Endometrial microvascular endothelial cells (primary cell): ENCODE results near the gene CCDC117. TPM values are rescaled to one million over a fixed set of nuclear protein-coding genes. Genes with fewer than 3 reads are reported as not detected.
"Not testable (repeated sequence)": the region's sequence is repeated elsewhere in the genome, so short reads cannot be mapped to it uniquely, and the experiment has no call there.

ENCODE experiments used
- in situ Hi-C: cut with HindIII; loops from 2 replicates; pipeline ENCODE4 v1.10.0; 2017; ENCODE audit warnings: low sequenced_read_pairs, low pct_unique_long_range_greater_than_20kb; ENCODE audit errors: inconsistent ontology term
- total RNA-seq: library from RNA; depleted of rRNA; stranded (reverse); fragments of >200 nt; gene quantifications from one replicate; pipeline ENCODE4 v1.2.3, GENCODE V29; 2015; ENCODE audit errors: inconsistent ontology term

The CCDC117 gene, protein sequence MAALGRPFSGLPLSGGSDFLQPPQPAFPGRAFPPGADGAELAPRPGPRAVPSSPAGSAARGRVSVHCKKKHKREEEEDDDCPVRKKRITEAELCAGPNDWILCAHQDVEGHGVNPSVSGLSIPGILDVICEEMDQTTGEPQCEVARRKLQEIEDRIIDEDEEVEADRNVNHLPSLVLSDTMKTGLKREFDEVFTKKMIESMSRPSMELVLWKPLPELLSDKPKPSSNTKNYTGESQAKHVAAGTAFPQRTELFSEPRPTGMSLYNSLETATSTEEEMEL
- 19.6 TPM for total RNA-seq

DNA sequence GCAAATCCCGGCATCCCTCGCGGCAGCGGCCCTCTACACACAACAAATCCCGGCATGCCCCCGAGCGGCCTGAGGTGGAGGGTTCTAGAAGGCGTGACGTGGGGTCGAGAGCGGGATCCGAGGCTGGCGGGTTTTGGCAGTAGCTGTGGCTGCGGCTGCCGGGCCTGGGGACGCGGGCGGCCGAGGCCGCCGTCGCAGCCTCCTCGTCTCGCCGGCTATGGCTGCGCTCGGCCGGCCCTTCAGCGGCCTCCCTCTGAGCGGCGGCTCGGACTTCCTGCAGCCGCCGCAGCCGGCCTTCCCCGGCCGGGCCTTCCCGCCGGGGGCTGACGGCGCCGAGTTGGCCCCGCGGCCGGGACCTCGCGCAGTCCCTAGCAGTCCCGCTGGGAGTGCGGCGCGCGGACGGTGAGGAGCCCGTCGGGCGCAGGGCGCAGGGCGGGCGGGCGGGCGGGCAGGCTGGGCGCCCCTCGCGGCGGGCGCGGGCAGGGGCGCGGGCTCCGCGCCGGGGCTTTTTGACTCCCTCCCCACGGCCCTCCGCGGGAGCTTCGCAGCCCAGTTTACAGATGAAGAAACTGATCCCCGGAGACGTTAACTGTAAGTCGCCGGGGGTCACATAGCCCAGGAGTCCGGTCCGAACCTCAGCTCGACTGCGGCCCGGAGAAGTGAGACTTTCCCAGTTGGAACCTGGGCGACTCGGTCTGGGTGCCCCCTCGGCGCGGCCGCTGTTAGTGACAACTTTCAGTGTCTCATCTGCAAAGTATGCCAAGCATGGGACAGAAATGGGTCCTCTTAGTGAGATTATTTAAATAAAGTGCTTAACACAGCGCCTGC is at the start of gene CCDC117:
TSS of gene CCDC117 (plus strand) at position 63 of the 828 bp plus-strand sequence. CDS start at position 218, 155 bp downstream.
- in situ Hi-C loops = no loop called here

DNA sequence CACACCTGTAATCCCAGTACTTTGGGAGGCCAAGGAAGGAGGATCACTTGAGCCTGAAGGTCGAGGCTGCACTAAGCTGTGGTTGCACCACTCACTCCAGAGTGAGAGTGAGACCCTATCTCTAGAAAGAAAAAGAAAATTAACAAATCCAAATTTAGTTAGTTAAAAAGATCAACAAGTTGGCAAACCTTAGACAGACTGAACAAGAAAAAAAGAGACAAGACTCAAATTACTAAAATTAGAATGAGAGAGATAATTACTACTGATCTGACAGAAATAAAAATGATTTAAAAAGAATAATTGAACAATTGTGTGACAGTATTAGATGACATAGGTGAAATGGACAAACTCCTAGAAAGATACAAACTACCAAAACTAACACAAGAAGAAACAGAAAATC is 44.5 kb upstream of the CCDC117 start:
- in situ Hi-C loops = no loop called here

DNA sequence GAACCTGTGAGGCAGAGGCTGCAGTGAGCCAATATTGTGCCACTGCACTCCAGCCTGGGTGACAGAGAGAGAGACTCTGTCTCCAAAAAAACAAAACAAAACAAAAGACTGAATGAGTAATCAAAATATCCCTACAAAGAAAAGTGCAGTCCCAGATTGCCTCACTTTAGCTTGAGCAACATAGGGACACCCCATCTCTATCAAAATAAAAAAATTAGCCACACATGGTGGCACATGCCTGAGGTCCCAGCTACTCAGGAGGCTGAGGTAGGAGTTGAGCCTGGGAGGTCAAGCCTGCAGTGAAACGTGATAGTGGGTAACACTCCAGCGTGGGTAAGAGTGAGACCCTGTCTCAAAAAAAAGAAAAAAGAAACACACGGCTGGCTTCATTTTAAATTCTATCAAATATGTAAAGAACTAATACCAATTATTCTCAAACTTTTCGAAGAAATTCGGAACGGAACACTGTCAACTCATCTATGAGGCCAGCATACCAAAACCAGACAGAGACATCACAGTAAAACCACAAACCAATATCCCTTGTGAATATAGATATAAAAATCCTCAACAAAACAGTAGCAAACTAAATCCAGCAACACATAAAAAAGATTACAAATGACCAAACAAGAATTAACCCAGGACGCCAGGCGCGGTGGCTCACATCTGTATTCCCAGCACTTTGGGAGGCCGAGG is 43.7 kb upstream of the CCDC117 start:
- in situ Hi-C loops = no loop called here

DNA sequence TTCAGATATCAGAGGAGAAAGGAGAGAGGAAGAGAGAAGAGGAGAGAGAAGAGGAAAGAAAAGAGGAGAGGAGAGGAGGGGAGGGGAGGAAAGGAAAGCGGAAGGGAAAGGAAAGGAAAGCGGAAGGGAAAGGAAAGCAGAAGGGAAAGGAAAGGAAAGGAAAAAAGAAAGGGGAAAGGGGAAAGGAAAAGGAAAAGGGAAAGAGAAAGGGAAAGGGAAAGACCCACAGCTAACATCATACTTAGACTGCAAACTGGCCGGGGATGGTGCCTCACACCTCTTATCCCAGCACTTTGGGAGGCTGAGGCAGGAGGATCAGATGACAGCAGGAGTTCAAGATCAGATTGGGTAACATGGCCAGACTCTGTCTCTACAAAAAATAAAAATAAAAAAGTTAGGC is 42.3 kb upstream of the CCDC117 start:
- in situ Hi-C loops = no loop called here

DNA sequence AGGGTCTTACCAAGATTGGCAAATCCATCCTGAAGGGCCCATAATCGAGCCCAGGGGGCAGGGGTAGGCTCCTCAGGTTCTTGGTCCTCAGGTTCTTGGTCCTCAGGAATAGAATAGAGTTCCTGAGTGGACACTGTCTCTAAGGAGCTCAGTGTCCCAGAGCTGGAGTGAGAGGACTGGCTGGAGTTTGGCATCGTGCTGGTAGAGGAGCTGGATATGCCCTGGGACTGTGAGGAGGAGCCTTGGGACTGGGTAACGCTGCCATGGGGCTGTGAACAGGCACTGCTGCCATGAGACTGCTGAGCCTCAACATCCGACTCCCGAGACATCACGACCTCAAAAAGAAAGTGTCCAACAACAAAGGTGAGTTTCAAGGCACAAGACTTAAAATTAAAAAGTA is 38.1 kb upstream of the CCDC117 start:
- in situ Hi-C loops = no loop called here

DNA sequence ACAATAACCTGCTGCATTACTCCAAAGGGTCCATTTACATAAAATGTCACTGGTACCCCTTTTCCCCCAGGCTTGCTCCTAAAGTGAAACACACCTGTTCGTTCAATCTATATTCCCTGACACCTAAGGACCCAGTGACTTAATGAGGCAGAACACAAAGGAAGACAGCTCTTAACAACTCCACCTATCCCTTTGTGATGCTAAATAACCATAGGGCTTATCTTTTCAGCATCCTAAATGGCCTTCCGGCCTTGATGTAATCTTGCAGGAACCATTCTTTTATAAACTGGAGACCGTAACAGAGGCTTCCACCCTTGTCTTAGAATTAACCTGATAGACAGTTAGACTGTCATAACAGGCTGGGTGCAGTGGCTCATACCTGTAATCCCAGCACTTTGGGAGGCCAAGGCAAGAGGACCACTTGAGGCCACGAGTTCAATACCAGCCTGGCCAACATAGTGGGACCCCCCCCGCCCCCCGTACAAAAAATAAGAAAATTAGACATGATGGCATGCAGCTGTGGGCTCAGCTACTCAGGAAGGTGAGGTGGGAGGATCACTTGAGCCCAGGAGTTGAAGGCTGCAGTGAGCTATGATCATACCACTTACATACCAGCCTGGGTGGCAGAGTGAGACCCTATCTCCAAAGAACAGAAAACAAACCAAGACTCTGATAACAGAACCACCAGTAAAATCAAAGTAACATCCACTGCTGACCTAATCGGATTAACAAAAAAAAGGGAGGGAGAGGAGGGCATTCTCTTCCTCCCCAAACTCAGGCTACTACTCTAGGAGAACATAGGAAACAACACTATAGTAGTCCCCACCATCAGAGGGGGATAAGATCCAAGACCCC is 36.0 kb upstream of the CCDC117 start:
- in situ Hi-C loops = no loop called here

DNA sequence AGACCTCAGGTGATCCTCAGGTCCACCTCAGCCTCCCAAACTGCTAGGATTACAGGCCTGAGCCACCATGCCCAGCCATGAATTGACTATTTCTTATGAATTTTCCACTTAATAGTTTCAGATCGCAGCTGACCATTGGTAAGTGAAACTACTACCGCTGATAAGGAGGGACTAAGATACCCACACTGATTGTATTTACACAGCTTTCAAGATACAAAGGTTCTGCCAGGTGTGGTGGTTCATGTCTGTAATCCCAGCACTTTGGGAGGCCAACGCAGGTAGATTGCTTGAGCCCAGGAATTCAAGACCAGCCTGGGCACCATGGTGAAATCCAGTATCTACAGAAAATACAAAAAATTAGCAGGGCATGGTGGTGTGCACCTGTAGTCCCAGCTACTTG is 34.8 kb upstream of the CCDC117 start:
- in situ Hi-C loops = no loop called here

DNA sequence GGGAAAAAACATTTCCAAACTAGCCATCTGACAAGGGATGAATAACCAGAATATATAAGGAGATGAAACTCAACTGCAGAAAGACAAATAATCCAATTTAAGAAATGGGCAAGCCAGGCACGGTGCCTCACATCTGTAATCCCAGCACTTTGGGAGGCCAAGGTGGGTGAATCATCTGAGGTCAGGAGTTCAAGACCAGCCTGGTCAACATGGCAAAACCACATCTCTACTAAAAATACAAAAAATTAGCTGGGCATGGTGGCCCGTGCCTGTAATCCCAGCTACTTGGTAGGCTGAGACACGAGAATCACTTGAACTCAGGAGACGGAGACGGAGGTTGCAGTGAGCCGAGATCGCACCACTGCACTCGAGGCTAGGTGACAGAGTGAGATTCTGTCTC is 33.6 kb upstream of the CCDC117 start:
- in situ Hi-C loops = not testable (repeated sequence)

DNA sequence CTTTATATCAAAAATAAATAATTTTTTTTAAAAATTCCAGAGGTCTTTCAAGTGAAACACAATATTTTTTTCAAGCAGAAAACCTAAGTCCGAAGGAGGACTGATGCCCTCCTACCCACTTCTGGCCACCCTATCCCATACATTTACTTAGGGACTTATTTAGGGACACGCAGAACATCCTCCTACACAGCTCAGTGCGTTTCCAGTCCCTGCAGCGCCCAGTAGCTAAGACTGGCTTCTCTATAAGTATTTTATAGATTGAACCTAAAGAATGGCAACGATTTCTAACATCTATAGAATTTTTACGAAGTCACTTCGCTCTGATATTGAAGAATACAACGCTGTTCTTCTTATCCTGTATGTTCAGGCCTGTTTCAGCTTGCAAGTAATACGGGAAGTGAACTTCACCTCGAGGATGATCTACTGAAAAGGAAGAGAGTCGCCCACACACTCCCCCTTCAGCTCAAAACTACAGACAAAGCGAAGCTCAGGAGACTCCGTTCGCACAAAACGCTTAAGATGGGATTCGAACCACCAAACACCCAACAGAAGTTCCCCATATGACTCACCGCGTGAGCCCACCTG is 31.2 kb upstream of the CCDC117 start:
- in situ Hi-C loops = no loop called here

DNA sequence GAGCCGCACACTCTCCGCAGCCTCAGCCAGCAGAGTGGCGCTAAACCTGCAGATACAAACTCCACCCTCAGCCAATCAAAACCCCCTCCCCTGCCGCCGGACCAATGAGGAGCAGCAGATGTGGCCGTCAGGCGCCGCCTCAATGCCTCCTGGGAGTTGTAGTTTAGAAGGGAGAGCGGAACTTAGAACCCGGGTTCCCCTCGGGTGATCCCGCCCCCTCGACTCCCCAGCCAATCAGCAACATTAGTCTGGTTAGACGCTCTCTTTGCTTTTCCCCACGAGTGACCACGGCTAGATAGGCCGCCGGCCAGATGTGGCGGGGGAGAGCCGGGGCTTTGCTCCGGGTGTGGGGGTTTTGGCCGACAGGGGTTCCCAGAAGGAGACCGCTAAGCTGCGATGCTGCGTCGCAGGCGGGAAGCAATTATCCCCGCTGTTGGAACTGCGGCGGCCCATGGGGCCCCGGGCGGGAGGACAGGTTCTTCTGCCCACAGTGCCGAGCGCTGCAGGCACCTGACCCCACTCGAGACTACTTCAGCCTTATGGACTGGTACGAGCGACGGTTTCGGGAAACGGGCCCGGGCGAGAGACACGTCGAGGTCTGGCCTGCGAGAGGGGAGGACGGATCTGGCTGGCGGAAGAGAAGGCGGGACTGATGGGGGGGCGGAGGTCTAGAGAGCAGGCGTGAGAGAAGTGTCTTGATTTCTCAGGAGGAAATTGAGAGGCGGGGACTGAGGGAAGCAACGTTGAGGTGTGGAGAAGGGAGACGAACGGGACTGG is 30.5 kb upstream of the CCDC117 start, which contains the start of the genes CHEK2 and HSCB:
TSS of gene CHEK2 (minus strand) at position 36 of the 777 bp plus-strand sequence. CDS start 7,099 bp downstream, outside the sequence.
TSS of gene HSCB (plus strand) at position 255 of the 777 bp plus-strand sequence. CDS start at position 312, 57 bp downstream.
- in situ Hi-C loops = no loop called here

DNA sequence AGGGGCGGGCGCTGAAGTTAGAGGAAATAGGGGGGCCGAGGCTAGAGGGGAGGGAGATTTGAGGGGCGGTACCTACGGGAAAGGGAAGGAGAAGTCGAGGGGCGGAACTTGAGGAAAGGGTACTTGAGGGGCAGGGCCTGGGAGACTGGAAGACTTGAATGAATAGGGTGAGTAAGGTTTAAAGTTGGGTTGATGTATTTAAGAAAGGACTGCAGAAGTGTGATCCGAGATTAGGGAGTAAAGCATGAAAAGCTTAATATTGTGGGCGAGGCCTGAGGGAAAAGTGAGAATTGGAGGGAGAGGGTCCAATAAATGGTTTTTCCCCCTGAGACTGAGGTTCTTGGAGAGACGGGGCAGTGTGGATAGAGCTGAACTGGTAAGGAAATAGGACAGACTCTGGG is 29.9 kb upstream of the CCDC117 start:
- in situ Hi-C loops = no loop called here

DNA sequence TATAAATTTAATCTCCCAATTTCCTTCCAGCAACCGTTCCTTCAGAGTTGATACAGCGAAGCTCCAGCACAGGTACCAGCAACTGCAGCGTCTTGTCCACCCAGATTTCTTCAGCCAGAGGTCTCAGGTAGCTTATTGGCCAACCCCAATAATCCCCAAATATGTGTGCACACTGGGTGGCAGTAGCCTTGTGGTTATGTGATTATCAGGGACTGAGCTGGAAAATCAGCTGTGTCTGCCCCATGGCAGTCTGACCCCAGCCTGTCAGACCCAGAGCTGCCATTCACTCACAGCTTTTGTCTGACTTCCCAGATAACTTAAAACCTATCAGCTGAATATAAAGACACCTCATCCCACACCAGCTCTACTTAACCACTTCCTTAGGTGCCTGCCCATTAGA is 28.6 kb upstream of the CCDC117 start:
- in situ Hi-C loops = no loop called here

DNA sequence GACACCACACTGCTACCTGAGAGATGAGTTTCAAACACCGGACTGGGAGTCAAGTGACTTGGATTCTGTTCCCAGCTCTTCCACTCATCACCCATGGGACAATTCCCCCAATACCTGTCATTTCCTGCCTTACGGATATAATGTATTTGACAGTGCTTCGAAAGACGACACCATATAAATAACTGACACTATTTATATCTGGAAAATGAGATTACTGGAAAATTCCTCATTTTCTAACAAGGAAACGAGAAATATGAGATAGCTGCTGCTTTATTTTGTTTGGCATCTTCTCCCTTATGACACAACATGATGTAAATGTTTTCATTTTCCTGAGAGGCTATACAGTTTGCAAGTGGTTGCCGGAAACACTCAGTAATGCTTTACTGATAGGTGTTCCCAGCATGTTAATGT is 22.0 kb upstream of the CCDC117 start:
- in situ Hi-C loops = no loop called here

DNA sequence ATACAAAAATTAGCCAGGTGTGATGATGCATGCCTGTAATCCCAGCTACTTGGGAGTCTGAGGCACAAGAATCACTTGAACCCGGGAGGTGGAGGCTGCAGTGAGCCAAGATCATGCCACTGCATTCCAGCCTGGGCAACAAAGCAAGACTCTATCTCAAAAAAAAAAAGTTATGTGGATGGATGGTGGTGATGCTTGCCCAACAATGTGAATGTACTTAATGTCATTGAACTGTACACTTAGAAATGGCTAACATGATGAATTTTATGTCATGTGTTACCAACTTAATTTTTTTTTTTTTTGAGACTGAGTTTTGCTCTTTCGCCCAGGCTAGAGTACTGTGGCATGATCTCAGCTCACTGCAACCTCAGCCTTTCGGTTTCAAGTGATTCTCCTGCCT is 18.0 kb upstream of the CCDC117 start:
- in situ Hi-C loops = not testable (repeated sequence)

DNA sequence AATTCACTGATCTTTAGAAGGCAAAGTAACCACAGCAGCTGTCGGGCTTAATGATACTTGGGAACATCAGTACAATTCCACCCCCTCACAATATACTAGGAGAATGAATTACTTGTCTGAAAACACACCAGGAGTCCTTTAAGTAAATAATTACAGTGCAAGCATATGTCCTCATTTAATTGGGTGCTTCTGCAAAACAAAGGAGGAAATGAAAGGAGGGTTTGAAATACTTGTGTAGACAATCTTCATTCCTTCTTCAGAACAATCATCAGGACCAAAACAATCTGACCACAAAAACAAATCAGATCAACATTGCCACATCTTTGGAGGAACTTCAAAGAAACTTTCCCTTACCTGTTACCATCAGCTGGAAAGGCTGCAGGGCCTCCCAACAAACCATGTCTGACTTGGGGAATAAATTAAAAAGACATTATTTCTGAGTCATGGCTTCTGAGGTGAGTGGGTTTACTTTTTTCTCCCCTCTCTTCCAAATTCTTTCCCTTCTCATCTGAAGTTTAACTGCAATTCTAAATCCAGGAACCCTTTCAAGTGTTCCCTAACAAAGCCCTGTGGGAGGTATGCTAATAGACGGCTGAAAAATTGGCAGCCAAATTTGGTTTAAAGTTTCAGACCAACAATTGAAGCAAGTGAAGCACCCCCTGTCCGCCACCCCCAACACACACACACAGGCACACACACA is 12.5 kb upstream of the CCDC117 start:
- in situ Hi-C loops = no loop called here

DNA sequence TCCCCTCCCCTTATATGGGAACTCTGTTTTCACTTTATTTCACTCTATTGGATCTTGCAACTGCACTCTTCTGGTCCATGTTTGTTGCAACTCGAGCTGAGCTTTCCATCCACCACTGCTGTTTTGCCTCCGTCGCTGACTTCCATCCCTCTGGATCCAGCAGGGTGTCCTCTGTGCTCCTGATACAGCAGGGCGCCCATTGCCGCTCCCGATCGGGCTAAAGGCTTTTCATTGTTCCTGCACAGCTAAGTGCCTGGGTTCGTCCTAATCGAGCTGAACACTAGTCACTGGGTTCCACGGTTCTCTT is 11.1 kb upstream of the CCDC117 start:
- in situ Hi-C loops = no loop called here

DNA sequence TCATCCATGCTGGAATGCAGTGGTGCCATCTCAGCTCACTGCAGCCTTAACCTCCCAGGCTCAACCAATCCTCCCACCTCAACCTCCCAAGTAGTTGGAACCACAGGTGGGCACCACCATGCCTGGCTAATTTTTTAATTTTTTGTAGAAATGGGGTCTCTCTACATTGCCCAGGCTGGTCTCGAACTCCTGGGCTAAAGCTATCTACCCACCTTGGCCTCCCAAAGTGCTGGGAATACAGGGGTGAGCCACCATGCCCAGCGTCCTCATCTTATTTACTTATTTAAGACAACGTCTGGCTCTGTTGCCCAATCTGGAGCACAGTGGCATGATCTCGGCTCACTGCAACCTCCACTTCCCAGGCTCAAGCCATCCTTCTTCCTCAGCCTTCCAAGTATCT is 10.5 kb upstream of the CCDC117 start:
- in situ Hi-C loops = not testable (repeated sequence)
